ENCODE measurements around the gene BRPF1.
"Not testable (repeated sequence)": the region's sequence is repeated elsewhere in the genome, so short reads cannot be mapped to it uniquely, and the experiment has no call there.

BRPF1 gene

DNA sequence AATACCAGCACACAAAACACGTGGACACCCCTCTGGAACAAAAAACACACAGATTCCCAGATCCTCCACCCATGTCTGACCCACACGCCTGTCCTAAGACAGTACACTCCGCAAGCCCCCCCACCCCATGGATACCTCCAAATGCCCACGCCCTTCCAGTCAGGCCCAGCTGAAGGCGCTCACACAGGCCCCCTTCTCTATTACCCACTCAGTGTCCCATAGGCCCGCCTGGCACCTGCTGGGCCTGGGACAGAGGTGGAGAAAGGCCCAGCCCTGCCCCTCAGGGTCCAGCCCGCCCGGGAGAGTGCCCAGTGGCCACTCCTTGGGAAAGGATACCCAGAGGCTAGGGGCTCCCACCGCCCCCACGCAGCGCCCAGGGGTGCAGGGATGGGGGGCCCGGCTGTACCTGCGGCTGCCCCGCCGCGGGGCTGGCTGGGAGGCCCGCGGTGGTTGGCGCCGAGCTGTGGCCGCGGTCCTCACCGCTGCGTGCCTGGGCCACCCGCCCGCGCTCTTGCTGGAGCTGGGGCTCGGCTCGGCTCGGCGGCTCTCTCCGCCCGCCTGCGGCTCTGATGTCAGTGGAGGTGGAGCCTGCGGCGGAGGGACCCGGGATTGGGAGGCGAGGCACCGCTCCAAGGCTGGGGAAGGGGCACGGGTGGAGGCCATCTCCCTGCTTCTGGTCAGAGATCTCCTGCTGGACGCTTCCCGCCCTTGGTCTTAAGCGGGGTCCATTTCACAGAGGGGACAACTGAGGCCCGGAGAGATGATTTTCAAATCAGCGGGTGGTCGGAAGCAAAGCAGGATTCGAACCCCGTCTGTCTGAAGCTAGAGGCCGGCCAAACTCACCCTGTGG, 38.1 kb downstream of the BRPF1 start, which contains the start of gene CAMK1:
Gene CAMK1 (minus strand): TSS at position 522 of the 850 bp plus-strand sequence. CDS start 2,198 bp downstream, outside the sequence.
- H4K20me1 ChIP-seq (ENCODE audit: insufficient read depth, low read length): no peaks in the 10 kb centered on the region
- no peaks in the 10 kb centered on the region for H3K9me2 ChIP-seq (replicated peaks; ENCODE audit: insufficient read depth, low read length)
- peak within 1 kb of the TSS; percentile 68 for H2AFZ ChIP-seq (ENCODE audit: low read length)
- H3K4me2 ChIP-seq (ENCODE audit: low read depth, low read length): peak within 1 kb of the TSS; percentile 80
- no peak within 1 kb of the TSS for H3K27ac ChIP-seq (ENCODE audit: low read length)
- DNase-seq: peak; percentile 65
- H3K27me3 ChIP-seq (replicated peaks; ENCODE audit: insufficient read depth, low read length): no peaks in the 10 kb centered on the region
- no peaks in the 10 kb centered on the region; the same call in 1 of the 2 replicates for H3F3A ChIP-seq (ENCODE audit: insufficient read depth, low read length)
- peak within 1 kb of the TSS; percentile 66; the same call in 1 of the 2 replicates for H3K9ac ChIP-seq (ENCODE audit: low read length)
- no peaks in the 10 kb centered on the region for H3K36me3 ChIP-seq (replicated peaks; ENCODE audit: insufficient read depth, low read length)
- peak within 1 kb of the TSS; percentile 75 for H3K4me3 ChIP-seq (ENCODE audit: low read length)
- no peaks in the 10 kb centered on the region for H3K79me2 ChIP-seq (ENCODE audit: low read length)
- TF ChIP-seq EZH2 (optimal IDR thresholded peaks at IDR 0.05; ENCODE audit: low read depth, low read length) (no peak), EZH2phosphoT487 (IDR thresholded peaks at IDR 0.05; ENCODE audit: low read length) (no peak)
- TF ChIP-seq, protein P1, sequence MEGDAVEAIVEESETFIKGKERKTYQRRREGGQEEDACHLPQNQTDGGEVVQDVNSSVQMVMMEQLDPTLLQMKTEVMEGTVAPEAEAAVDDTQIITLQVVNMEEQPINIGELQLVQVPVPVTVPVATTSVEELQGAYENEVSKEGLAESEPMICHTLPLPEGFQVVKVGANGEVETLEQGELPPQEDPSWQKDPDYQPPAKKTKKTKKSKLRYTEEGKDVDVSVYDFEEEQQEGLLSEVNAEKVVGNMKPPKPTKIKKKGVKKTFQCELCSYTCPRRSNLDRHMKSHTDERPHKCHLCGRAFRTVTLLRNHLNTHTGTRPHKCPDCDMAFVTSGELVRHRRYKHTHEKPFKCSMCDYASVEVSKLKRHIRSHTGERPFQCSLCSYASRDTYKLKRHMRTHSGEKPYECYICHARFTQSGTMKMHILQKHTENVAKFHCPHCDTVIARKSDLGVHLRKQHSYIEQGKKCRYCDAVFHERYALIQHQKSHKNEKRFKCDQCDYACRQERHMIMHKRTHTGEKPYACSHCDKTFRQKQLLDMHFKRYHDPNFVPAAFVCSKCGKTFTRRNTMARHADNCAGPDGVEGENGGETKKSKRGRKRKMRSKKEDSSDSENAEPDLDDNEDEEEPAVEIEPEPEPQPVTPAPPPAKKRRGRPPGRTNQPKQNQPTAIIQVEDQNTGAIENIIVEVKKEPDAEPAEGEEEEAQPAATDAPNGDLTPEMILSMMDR (IDR thresholded peaks at IDR 0.05; ENCODE audit: low read length): no peak
- no peaks in the 10 kb centered on the region for H3K9me3 ChIP-seq (replicated peaks; ENCODE audit: insufficient read depth, low read length)
- 0 out of 2 replicates have a peak, but pooled peaks cover 5% of the 10 kb centered on the region for H3K4me1 ChIP-seq (ENCODE audit: low read length)

DNA sequence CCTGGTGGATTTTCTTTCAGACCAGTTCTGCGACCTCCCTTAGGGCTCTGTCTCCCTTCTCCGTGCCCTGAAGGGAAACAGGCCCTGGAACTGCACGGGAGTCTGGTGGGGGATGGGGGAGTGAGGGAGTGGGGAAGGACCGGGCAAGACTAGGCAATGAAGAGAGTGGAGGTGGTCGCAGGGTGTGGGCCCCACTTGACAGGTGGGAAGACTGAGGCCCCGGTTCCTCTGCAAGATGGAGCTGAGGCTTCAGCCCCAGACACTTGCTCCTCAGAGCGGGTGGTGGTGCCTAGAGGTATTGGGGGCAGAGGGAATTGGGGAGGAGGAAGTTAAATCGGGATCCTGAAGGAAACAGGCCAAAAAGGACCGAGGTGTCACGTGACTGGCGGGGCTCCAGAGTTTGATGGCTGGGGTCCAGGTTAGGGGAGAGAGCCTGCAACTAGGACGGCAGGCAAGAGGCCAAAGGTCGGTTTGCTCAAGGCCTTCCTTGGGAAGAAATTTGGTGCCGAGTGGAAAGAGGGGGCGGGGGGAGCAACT, 38.8 kb downstream of the BRPF1 start:
- Histone ChIP-seq H3F3A (ENCODE audit: insufficient read depth, low read length) (no peaks in the 10 kb centered on the region; the same call in 1 of the 2 replicates), H3K4me1 (ENCODE audit: low read length) (0 out of 2 replicates have a peak, but pooled peaks cover 5% of the 10 kb centered on the region), H3K4me3 (ENCODE audit: low read length) (peak overlapping the region; percentile 75), H4K20me1 (ENCODE audit: insufficient read depth, low read length) (no peaks in the 10 kb centered on the region), H3K9me2 (replicated peaks; ENCODE audit: insufficient read depth, low read length) (no peaks in the 10 kb centered on the region), H3K36me3 (replicated peaks; ENCODE audit: insufficient read depth, low read length) (no peaks in the 10 kb centered on the region), H3K4me2 (ENCODE audit: low read depth, low read length) (peak overlapping the region; percentile 80), H3K27me3 (replicated peaks; ENCODE audit: insufficient read depth, low read length) (no peaks in the 10 kb centered on the region), H3K9me3 (replicated peaks; ENCODE audit: insufficient read depth, low read length) (no peaks in the 10 kb centered on the region), H3K79me2 (ENCODE audit: low read length) (no peaks in the 10 kb centered on the region), H2AFZ (ENCODE audit: low read length) (peak overlapping the region; percentile 68), H3K27ac (ENCODE audit: low read length) (no peak overlapping the region), H3K9ac (ENCODE audit: low read length) (peak overlapping the region; percentile 66; the same call in 1 of the 2 replicates)
- DNase-seq: no peak
- TF ChIP-seq EZH2 (optimal IDR thresholded peaks at IDR 0.05; ENCODE audit: low read depth, low read length) (no peak), EZH2phosphoT487 (IDR thresholded peaks at IDR 0.05; ENCODE audit: low read length) (no peak)
- TF ChIP-seq, protein P1 (IDR thresholded peaks at IDR 0.05; ENCODE audit: low read length): no peak

- not testable (repeated sequence) for H3K27me3 ChIP-seq (replicated peaks; ENCODE audit: insufficient read depth, low read length); H3K9me2 ChIP-seq (replicated peaks; ENCODE audit: insufficient read depth, low read length); H3K4me3 ChIP-seq (ENCODE audit: low read length); H3K9ac ChIP-seq (ENCODE audit: low read length); H4K20me1 ChIP-seq (ENCODE audit: insufficient read depth, low read length); H3K9me3 ChIP-seq (replicated peaks; ENCODE audit: insufficient read depth, low read length); H2AFZ ChIP-seq (ENCODE audit: low read length); H3K4me1 ChIP-seq (ENCODE audit: low read length); H3F3A ChIP-seq (ENCODE audit: insufficient read depth, low read length); H3K36me3 ChIP-seq (replicated peaks; ENCODE audit: insufficient read depth, low read length); H3K79me2 ChIP-seq (ENCODE audit: low read length); DNase-seq; H3K27ac ChIP-seq (ENCODE audit: low read length); H3K4me2 ChIP-seq (ENCODE audit: low read depth, low read length)
Observed at GRCh38 chr3:9771007-9771406, 39.5 kb downstream of the BRPF1 start.
